ENCODE results near the gene SEC31B. TPM values are rescaled to one million over a fixed set of nuclear protein-coding genes. Genes with fewer than 3 reads are reported as not detected.

Gene SEC31B
- total and polyA plus RNA-seq, 2 experiments from 2014 or later: 5.4 to 7.7 TPM

DNA sequence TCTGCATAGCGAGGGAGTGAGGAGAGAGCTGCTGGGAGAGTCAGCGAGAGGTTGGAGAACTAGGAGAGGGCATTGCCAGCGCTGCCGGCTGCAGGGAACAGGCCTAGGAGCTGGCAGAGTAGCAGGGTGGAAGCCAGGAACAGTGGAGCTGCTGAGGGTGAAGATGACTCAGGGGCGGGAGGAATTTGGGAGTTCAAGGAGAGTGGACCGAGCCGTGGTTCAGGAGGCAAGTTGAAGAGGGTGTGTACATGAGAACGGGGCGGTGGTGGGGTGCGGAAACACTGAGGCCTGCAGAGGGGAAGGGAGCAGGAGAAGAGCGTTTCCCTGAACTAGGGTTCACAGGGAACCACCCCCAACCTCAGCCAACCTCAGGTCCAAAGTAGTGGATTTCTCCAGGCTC lies 47.6 kb upstream of the SEC31B start:
- Histone ChIP-seq H3K4me3 (no peak overlapping the region), H3K9me2 (replicated peaks; ENCODE audit: insufficient read depth) (no peaks in the 10 kb centered on the region), H3K27me3 (peaks cover 78% of the 10 kb centered on the region), H3K27ac (no peak overlapping the region), H3K79me2 (no peaks in the 10 kb centered on the region), H3K4me1 (ENCODE audit: insufficient read depth) (no peaks in the 10 kb centered on the region), H4K20me1 (ENCODE audit: insufficient read depth, poor library complexity, severe bottlenecking) (no peaks in the 10 kb centered on the region), H3K4me2 (no peak overlapping the region), H3K36me3 (replicated peaks; ENCODE audit: insufficient read depth, low read depth) (no peaks in the 10 kb centered on the region), H3K9me3 (ENCODE audit: low read depth) (no peaks in the 10 kb centered on the region), H2AFZ (no peak overlapping the region)
- 73% methylated on average over 11 of the region's 11 CpGs for WGBS (ENCODE audit: low lambda C conversion rate, missing lambda C conversion rate)
- TF ChIP-seq, protein P1, sequence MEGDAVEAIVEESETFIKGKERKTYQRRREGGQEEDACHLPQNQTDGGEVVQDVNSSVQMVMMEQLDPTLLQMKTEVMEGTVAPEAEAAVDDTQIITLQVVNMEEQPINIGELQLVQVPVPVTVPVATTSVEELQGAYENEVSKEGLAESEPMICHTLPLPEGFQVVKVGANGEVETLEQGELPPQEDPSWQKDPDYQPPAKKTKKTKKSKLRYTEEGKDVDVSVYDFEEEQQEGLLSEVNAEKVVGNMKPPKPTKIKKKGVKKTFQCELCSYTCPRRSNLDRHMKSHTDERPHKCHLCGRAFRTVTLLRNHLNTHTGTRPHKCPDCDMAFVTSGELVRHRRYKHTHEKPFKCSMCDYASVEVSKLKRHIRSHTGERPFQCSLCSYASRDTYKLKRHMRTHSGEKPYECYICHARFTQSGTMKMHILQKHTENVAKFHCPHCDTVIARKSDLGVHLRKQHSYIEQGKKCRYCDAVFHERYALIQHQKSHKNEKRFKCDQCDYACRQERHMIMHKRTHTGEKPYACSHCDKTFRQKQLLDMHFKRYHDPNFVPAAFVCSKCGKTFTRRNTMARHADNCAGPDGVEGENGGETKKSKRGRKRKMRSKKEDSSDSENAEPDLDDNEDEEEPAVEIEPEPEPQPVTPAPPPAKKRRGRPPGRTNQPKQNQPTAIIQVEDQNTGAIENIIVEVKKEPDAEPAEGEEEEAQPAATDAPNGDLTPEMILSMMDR (IDR thresholded peaks at IDR 0.05; ENCODE audit: poor library complexity): no peak
- no peak for TF ChIP-seq EZH2 (IDR thresholded peaks at IDR 0.05; ENCODE audit: borderline replicate concordance)
- no peak for TF ChIP-seq EZH2phosphoT487 (IDR thresholded peaks at IDR 0.05; ENCODE audit: low read depth, severe bottlenecking, unreplicated experiment)
- DNase-seq (ENCODE audit: low spot score): no peak

GRCh38 chr10:100566561-100566960 lies 46.9 kb upstream of the SEC31B start:
- TF ChIP-seq, protein P1 (IDR thresholded peaks at IDR 0.05; ENCODE audit: poor library complexity): no peak
- no peak for TF ChIP-seq EZH2phosphoT487 (IDR thresholded peaks at IDR 0.05; ENCODE audit: low read depth, severe bottlenecking, unreplicated experiment)
- no peak for TF ChIP-seq EZH2 (IDR thresholded peaks at IDR 0.05; ENCODE audit: borderline replicate concordance)
- no peaks in the 10 kb centered on the region for H3K9me2 ChIP-seq (replicated peaks; ENCODE audit: insufficient read depth)
- no peak overlapping the region for H3K4me2 ChIP-seq
- no peaks in the 10 kb centered on the region for H4K20me1 ChIP-seq (ENCODE audit: insufficient read depth, poor library complexity, severe bottlenecking)
- no peaks in the 10 kb centered on the region for H3K9me3 ChIP-seq (ENCODE audit: low read depth)
- H3K36me3 ChIP-seq (replicated peaks; ENCODE audit: insufficient read depth, low read depth): no peaks in the 10 kb centered on the region
- DNase-seq (ENCODE audit: low spot score): no peak
- H3K4me3 ChIP-seq: no peak overlapping the region
- H3K4me1 ChIP-seq (ENCODE audit: insufficient read depth): no peaks in the 10 kb centered on the region
- peaks cover 82% of the 10 kb centered on the region for H3K27me3 ChIP-seq
- no peak overlapping the region for H3K27ac ChIP-seq
- no peaks in the 10 kb centered on the region for H3K79me2 ChIP-seq
- WGBS (ENCODE audit: low lambda C conversion rate, missing lambda C conversion rate): 68% methylated on average over 3 of the region's 3 CpGs
- no peak overlapping the region for H2AFZ ChIP-seq

GRCh38 chr10:100565206-100565985 lies 45.7 kb upstream of the SEC31B start:
- H2AFZ ChIP-seq: no peak overlapping the region
- no peak for TF ChIP-seq EZH2 (IDR thresholded peaks at IDR 0.05; ENCODE audit: borderline replicate concordance)
- TF ChIP-seq EZH2phosphoT487 (IDR thresholded peaks at IDR 0.05; ENCODE audit: low read depth, severe bottlenecking, unreplicated experiment): no peak
- TF ChIP-seq, protein P1 (IDR thresholded peaks at IDR 0.05; ENCODE audit: poor library complexity): no peak
- H3K79me2 ChIP-seq: no peaks in the 10 kb centered on the region
- no peak for DNase-seq (ENCODE audit: low spot score)
- H3K4me1 ChIP-seq (ENCODE audit: insufficient read depth): no peaks in the 10 kb centered on the region
- H3K27me3 ChIP-seq: peaks cover 82% of the 10 kb centered on the region
- H4K20me1 ChIP-seq (ENCODE audit: insufficient read depth, poor library complexity, severe bottlenecking): no peaks in the 10 kb centered on the region
- H3K36me3 ChIP-seq (replicated peaks; ENCODE audit: insufficient read depth, low read depth): no peaks in the 10 kb centered on the region
- no peak overlapping the region for H3K4me2 ChIP-seq
- no peaks in the 10 kb centered on the region for H3K9me2 ChIP-seq (replicated peaks; ENCODE audit: insufficient read depth)
- H3K27ac ChIP-seq: no peak overlapping the region
- no peaks in the 10 kb centered on the region for H3K9me3 ChIP-seq (ENCODE audit: low read depth)
- WGBS (ENCODE audit: low lambda C conversion rate, missing lambda C conversion rate): 82% methylated on average over 9 of the region's 9 CpGs
- no peak overlapping the region for H3K4me3 ChIP-seq
